RWPE2 (cell line): ENCODE results near the gene CPOX.

Experiments
- ATAC-seq: fragments of 200-7000 bp; cut with Tn5 transposase; 3 replicates; pipeline ENCODE4 v1.9.1; 2021; ENCODE audit warnings: low read depth
- DNase-seq: peaks from one replicate; pipeline ENCODE4 v3.0.0-alpha.2; 2020; ENCODE audit warnings: low spot score
- H3K27ac ChIP-seq: fragments of 450-650 bp; 2 replicates; pipeline ENCODE4 v1.5.1; 2017; ENCODE audit warnings: mild to moderate bottlenecking; ENCODE audit not compliant: poor library complexity, severe bottlenecking
- H3K27me3 ChIP-seq: fragments of 250-450 bp; sonication (Bioruptor Pico); 2 replicates; pipeline ENCODE4 v1.5.1; 2021; ENCODE audit warnings: mild to moderate bottlenecking, moderate library complexity; ENCODE audit not compliant: insufficient read depth, poor library complexity, severe bottlenecking
- H3K36me3 ChIP-seq: fragments of 250-450 bp; sonication (Bioruptor Pico); 2 replicates; pipeline ENCODE4 v1.5.1; 2020; ENCODE audit warnings: low read depth, mild to moderate bottlenecking, moderate library complexity
- H3K4me1 ChIP-seq: fragments of 250-450 bp; sonication (Bioruptor Pico); 2 replicates; pipeline ENCODE4 v1.5.1; 2021; ENCODE audit warnings: mild to moderate bottlenecking, moderate library complexity; ENCODE audit not compliant: insufficient read depth, poor library complexity, severe bottlenecking
- H3K4me3 ChIP-seq: fragments of 250-450 bp; sonication (Bioruptor Pico); 2 replicates; pipeline ENCODE4 v1.5.1; 2021; ENCODE audit warnings: mild to moderate bottlenecking, moderate library complexity; ENCODE audit not compliant: severe bottlenecking
- H3K9me3 ChIP-seq: fragments of 250-450 bp; sonication (Bioruptor Pico); 2 replicates; pipeline ENCODE4 v1.5.1; 2021; ENCODE audit warnings: mild to moderate bottlenecking, moderate library complexity; ENCODE audit not compliant: severe bottlenecking
- TF ChIP-seq, protein P1 (sequence below): fragments of 450-650 bp; IDR thresholded peaks from one replicate; pipeline ENCODE4 v1.5.1; 2017; ENCODE audit warnings: mild to moderate bottlenecking, moderate library complexity; ENCODE audit not compliant: poor library complexity, severe bottlenecking

Gene CPOX

DNA sequence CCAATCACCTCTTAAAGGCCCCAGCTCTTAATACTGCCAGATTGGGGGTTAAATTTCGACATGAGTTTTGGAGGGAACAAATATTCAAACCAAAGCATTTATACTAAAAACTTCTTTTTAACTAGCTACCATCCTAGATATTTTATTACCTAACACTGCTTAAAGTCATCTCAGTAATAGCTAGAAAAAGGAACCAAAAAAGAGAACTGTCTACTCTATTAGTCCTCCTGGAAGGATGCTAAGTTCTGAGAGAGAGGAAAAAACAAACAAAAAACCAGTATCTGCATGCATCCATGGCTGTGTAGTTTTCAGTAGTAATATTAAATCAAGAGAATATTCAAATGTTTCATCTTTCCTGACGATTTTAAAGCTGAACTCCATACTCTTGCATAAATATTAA, 5.8 kb downstream of the CPOX start:
- Histone ChIP-seq H3K27ac (no peak overlapping the region), H3K4me1 (no peaks in the 10 kb centered on the region), H3K4me3 (no peak overlapping the region), H3K27me3 (no peaks in the 10 kb centered on the region), H3K9me3 (no peaks in the 10 kb centered on the region), H3K36me3 (peaks cover 65% of the 10 kb centered on the region)
- DNase-seq (no peak), ATAC-seq (no peak)
- TF ChIP-seq, protein P1, sequence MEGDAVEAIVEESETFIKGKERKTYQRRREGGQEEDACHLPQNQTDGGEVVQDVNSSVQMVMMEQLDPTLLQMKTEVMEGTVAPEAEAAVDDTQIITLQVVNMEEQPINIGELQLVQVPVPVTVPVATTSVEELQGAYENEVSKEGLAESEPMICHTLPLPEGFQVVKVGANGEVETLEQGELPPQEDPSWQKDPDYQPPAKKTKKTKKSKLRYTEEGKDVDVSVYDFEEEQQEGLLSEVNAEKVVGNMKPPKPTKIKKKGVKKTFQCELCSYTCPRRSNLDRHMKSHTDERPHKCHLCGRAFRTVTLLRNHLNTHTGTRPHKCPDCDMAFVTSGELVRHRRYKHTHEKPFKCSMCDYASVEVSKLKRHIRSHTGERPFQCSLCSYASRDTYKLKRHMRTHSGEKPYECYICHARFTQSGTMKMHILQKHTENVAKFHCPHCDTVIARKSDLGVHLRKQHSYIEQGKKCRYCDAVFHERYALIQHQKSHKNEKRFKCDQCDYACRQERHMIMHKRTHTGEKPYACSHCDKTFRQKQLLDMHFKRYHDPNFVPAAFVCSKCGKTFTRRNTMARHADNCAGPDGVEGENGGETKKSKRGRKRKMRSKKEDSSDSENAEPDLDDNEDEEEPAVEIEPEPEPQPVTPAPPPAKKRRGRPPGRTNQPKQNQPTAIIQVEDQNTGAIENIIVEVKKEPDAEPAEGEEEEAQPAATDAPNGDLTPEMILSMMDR: no peak

DNA sequence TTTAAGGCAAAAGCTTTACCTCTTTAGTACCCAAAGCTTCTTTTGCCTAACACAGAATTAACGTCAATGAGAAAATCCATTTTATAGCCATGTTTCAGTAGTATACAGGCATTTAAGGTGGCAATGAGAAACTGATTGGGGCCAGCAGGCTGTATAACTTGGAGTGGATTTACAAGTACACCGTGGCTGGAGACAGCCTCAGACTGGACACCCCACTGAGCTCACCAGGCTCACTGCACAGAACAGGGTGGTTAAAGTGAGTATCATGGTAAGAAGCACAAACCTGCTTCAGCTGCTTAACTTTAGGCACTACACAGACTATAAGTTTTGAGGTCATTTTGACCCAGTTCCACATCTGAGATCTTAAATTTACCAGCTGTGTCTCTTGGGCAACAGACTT, 8.9 kb downstream of the CPOX start:
- ATAC-seq (no peak), DNase-seq (no peak)
- H3K27me3 ChIP-seq: no peaks in the 10 kb centered on the region
- H3K4me3 ChIP-seq: no peak overlapping the region
- peaks cover 67% of the 10 kb centered on the region for H3K36me3 ChIP-seq
- TF ChIP-seq, protein P1: no peak
- H3K27ac ChIP-seq: no peak overlapping the region
- H3K4me1 ChIP-seq: no peaks in the 10 kb centered on the region
- H3K9me3 ChIP-seq: no peaks in the 10 kb centered on the region

DNA sequence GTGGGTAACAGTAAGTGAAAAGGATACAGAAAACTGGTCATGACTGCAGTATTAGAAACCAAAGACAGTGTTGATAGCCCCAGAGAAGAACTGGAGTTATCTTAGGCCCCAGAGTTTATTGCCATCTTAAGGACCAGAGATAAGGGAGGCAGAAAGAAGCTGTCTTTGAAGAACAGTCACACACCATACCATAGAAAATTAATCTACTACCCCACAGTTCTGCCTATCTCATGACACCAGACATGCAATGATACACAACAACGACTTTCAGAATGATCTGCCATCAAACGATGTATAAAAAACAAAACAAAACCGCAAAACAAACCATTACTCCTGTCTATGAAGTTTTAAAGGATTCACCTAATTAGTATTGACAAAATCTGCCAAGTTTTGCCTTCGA, 9.6 kb downstream of the CPOX start:
- peaks cover 71% of the 10 kb centered on the region for H3K36me3 ChIP-seq
- no peak for DNase-seq

DNA sequence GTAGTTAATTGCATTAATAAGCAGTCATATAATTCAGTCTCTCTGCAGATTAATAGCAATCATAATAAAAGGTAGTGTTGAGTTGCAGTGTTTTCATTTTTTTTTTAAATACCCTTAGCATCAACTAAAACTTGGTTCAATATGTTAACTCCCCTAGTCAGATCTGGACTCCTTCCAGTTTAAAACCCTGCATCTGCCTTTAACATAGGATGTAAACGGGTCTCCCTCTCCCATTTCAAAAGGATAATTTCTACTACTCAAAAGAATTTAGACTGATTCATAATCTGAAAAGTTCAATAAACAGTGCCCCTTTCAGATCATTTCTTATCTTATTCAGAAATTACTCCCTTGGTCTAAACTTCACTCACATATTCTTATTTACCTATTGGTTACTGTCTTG, 11.4 kb downstream of the CPOX start:
- TF ChIP-seq, protein P1: no peak
- H3K36me3 ChIP-seq: peaks cover 62% of the 10 kb centered on the region
- ATAC-seq: no peak

More for the DNA sequence above, 9.6 kb downstream of the CPOX start:
- H3K4me1 ChIP-seq: no peaks in the 10 kb centered on the region
- no peak overlapping the region for H3K4me3 ChIP-seq
- no peak overlapping the region for H3K27ac ChIP-seq
- TF ChIP-seq, protein P1: no peak
- H3K27me3 ChIP-seq: no peaks in the 10 kb centered on the region
- ATAC-seq: no peak
- no peaks in the 10 kb centered on the region for H3K9me3 ChIP-seq

DNA sequence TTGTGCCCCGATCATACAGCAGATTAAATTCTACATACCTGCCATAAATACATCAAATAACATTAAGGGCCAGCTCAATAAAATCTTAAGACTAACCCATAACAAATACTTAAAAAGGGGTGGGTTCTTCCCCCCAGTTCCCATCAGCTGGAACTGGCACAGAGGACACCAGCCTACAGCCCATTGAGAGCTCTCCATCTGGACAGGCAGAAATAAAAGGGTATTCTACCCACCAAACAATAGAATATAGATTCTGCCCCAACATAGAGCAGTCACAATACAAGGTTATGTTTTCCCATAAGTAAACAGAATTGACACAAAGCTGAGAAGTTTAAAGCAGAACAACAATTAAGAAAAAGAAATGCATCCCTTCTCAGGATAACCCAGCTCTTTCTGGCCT, 11.9 kb downstream of the CPOX start:
- Histone ChIP-seq H3K27me3 (no peaks in the 10 kb centered on the region), H3K36me3 (peaks cover 56% of the 10 kb centered on the region), H3K9me3 (no peaks in the 10 kb centered on the region), H3K4me1 (no peaks in the 10 kb centered on the region), H3K4me3 (no peak overlapping the region), H3K27ac (no peak overlapping the region)
- DNase-seq (no peak), ATAC-seq (no peak)
- TF ChIP-seq, protein P1: no peak

More for the DNA sequence above, 11.4 kb downstream of the CPOX start:
- H3K9me3 ChIP-seq: no peaks in the 10 kb centered on the region
- no peak for DNase-seq
- H3K4me1 ChIP-seq: no peaks in the 10 kb centered on the region
- no peak overlapping the region for H3K27ac ChIP-seq
- no peaks in the 10 kb centered on the region for H3K27me3 ChIP-seq
- H3K4me3 ChIP-seq: no peak overlapping the region
